OCI-LY7 (cell line): ENCODE measurements around the gene SDHC. TPM values are rescaled to one million over a fixed set of nuclear protein-coding genes. Genes with fewer than 3 reads are reported as not detected.

ENCODE experiments used
- BruUV-seq: library from RNA; stranded (reverse); fragments of 400-500 nt; replicated peaks from 2 replicates; lab custom pipeline; 2021; lab: Mats Ljungman, UMichigan
- CTCF ChIA-PET: fragments of 300-600 bp; sonication (Branson Sonifier 250); formaldehyde crosslinking; loops from one replicate; lab custom pipeline; 2022; ENCODE audit warnings: antibody characterized with exemption; ENCODE audit not compliant: unreplicated experiment; lab: Charles Lee
- POLR2A ChIA-PET: fragments of 300-600 bp; sonication (Branson Sonifier 250); formaldehyde crosslinking; loops from one replicate; lab custom pipeline; 2022; ENCODE audit warnings: antibody characterized with exemption; lab: Charles Lee
- DNase-seq: peaks from one replicate; pipeline ENCODE4 v3.0.0-alpha.2; 2015; ENCODE audit warnings: low spot score
- H2AFZ ChIP-seq: fragments of 200-600 bp; sonication (generic), shearing (Covaris generic); 2 replicates; pipeline ENCODE4 v1.6.1; 2014; ENCODE audit warnings: mild to moderate bottlenecking, antibody characterized with exemption, low read length, moderate library complexity
- H3K27ac ChIP-seq: fragments of 200-600 bp; sonication (generic); 2 replicates; pipeline ENCODE4 v1.5.1; 2014; ENCODE audit warnings: mixed run types, low read depth, mild to moderate bottlenecking, moderate library complexity, low read length, inconsistent platforms; ENCODE audit not compliant: poor library complexity, severe bottlenecking
- H3K36me3 ChIP-seq: fragments of 200-600 bp; sonication (generic); 2 replicates; pipeline ENCODE4 v1.6.1; 2014; ENCODE audit warnings: mild to moderate bottlenecking, antibody characterized with exemption, low read length, moderate library complexity, mixed read lengths; ENCODE audit not compliant: insufficient read depth
- H3K4me1 ChIP-seq: fragments of 200-600 bp; sonication (generic); 2 replicates; pipeline ENCODE4 v1.5.1; 2014; ENCODE audit warnings: mild to moderate bottlenecking, low read length; ENCODE audit not compliant: insufficient read depth, poor library complexity, severe bottlenecking
- H3K4me2 ChIP-seq: fragments of 200-600 bp; sonication (generic); 2 replicates; pipeline ENCODE4 v1.6.1; 2014; ENCODE audit warnings: mild to moderate bottlenecking, low read length
- H3K4me3 ChIP-seq: fragments of 200-600 bp; sonication (generic); 2 replicates; pipeline ENCODE4 v1.5.1; 2014; ENCODE audit warnings: mild to moderate bottlenecking, low read depth, low read length; ENCODE audit not compliant: poor library complexity, severe bottlenecking
- H3K79me2 ChIP-seq: fragments of 200-600 bp; sonication (generic); 2 replicates; pipeline ENCODE4 v1.6.1; 2016; ENCODE audit warnings: low read depth, mild to moderate bottlenecking, low read length, moderate library complexity, mixed read lengths; ENCODE audit not compliant: insufficient read depth
- H3K9me2 ChIP-seq: fragments of 200-600 bp; sonication (generic); 2 replicates; pipeline ENCODE4 v1.6.1; 2016; ENCODE audit warnings: mild to moderate bottlenecking, low read length, mixed read lengths; ENCODE audit not compliant: insufficient read depth
- H3K9me3 ChIP-seq: fragments of 200-600 bp; sonication (generic); 2 replicates; pipeline ENCODE4 v1.6.1; 2014; ENCODE audit warnings: mild to moderate bottlenecking, mixed run types, low read length, mixed read lengths
- H4K20me1 ChIP-seq: fragments of 200-600 bp; sonication (generic); 2 replicates; pipeline ENCODE4 v1.6.1; 2014; ENCODE audit warnings: mild to moderate bottlenecking, antibody characterized with exemption, low read length, moderate library complexity, mixed read lengths; ENCODE audit not compliant: insufficient read depth
- EZH2phosphoT487 ChIP-seq: fragments of 200-600 bp; sonication (generic); IDR thresholded peaks from 2 replicates; pipeline ENCODE4 v1.6.1; 2018; ENCODE audit warnings: low read depth, borderline replicate concordance, mild to moderate bottlenecking, mixed run types, antibody characterized with exemption, low read length, moderate library complexity, mixed read lengths
- intact Hi-C: fragments of 100-400 bp; cut with micrococcal nuclease; formaldehyde crosslinking; loops from one replicate; pipeline ENCODE4 v1.10.0; 2022; ENCODE audit not compliant: unreplicated experiment
- total RNA-seq, 2 experiments: library from RNA; depleted of rRNA in 1 of 2; stranded (reverse); fragments of >200 nt in 1 of 2; shearing (Covaris generic) in 1 of 2; gene quantifications; 2 replicates each; pipeline ENCODE4 v1.2.3, GENCODE V29; 2014 to 2022
- TF ChIP-seq, protein P1 (sequence below): fragments of 200-600 bp; sonication (generic); conservative IDR thresholded peaks from 2 replicates; pipeline ENCODE4 v1.5.1; 2014; ENCODE audit warnings: mild to moderate bottlenecking, antibody characterized with exemption, low read length, moderate library complexity, mixed read lengths

Gene SDHC
- total RNA-seq, 2 experiments from 2014 or later = 20.6 to 175 TPM

DNA sequence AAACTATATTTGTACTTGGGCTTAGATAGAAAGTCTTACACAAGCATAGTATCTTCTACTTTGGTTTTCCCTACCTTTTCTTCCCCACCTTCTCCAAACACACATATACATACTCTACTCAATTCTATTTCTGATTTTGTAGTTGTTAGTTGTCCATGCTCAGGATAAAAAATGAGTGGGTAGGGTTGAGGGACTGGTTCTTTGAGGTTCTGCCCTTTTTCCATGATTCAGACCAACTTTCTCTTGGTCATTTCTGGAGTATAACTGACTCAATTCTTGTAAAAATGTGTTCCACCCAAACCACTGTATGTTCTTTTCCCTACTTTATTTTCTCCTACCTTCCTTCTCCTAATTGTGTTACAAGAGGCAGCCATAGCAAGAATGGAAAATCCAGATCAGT, 50.2 kb downstream of the SDHC start:
- BruUV-seq = no TSS peak
- intact Hi-C loops = no loop called here

DNA sequence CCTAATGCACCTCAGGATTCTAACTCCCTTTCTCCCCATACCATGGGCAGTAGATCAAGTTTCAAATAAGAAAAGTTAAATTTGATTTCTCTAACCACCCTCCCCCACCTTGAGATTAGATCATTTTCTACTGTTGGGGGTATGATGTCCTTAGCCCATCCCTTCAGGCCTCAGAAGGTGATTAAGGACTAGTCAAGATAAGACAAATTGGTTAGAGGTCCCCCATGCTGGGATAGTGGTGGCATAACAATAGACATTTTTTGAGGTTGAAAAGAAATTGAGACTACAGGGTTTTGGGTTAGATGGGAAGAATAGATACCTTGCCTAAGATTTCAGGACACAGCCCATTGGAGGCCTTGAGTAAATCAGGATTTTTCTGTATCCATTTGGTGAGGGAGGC, 51.0 kb downstream of the SDHC start:
- Histone ChIP-seq H3K9me2 (no peaks in the 10 kb centered on the region), H3K4me1 (peaks cover 8% of the 10 kb centered on the region), H3K4me2 (no peak overlapping the region), H3K27ac (no peak overlapping the region), H3K4me3 (no peak overlapping the region), H2AFZ (no peak overlapping the region), H3K9me3 (no peaks in the 10 kb centered on the region), H4K20me1 (no peaks in the 10 kb centered on the region), H3K79me2 (no peaks in the 10 kb centered on the region), H3K36me3 (peaks cover 47% of the 10 kb centered on the region)
- no peak for TF ChIP-seq EZH2phosphoT487
- TF ChIP-seq, protein P1, sequence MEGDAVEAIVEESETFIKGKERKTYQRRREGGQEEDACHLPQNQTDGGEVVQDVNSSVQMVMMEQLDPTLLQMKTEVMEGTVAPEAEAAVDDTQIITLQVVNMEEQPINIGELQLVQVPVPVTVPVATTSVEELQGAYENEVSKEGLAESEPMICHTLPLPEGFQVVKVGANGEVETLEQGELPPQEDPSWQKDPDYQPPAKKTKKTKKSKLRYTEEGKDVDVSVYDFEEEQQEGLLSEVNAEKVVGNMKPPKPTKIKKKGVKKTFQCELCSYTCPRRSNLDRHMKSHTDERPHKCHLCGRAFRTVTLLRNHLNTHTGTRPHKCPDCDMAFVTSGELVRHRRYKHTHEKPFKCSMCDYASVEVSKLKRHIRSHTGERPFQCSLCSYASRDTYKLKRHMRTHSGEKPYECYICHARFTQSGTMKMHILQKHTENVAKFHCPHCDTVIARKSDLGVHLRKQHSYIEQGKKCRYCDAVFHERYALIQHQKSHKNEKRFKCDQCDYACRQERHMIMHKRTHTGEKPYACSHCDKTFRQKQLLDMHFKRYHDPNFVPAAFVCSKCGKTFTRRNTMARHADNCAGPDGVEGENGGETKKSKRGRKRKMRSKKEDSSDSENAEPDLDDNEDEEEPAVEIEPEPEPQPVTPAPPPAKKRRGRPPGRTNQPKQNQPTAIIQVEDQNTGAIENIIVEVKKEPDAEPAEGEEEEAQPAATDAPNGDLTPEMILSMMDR = no peak
- no TSS peak for BruUV-seq
- ChIA-PET POLR2A (no interaction called here), CTCF (no interaction called here)
- intact Hi-C loops = no loop called here
- DNase-seq = no peak

More for the DNA sequence above, 50.2 kb downstream of the SDHC start:
- Histone ChIP-seq H3K4me3 (no peak overlapping the region), H3K9me2 (no peaks in the 10 kb centered on the region), H3K36me3 (peaks cover 53% of the 10 kb centered on the region), H3K4me2 (no peak overlapping the region), H2AFZ (no peak overlapping the region), H3K79me2 (no peaks in the 10 kb centered on the region), H4K20me1 (no peaks in the 10 kb centered on the region), H3K4me1 (peaks cover 8% of the 10 kb centered on the region), H3K9me3 (no peaks in the 10 kb centered on the region), H3K27ac (no peak overlapping the region)
- DNase-seq = no peak
- POLR2A ChIA-PET = no interaction called here
- TF ChIP-seq EZH2phosphoT487 = no peak
- CTCF ChIA-PET = no interaction called here

DNA sequence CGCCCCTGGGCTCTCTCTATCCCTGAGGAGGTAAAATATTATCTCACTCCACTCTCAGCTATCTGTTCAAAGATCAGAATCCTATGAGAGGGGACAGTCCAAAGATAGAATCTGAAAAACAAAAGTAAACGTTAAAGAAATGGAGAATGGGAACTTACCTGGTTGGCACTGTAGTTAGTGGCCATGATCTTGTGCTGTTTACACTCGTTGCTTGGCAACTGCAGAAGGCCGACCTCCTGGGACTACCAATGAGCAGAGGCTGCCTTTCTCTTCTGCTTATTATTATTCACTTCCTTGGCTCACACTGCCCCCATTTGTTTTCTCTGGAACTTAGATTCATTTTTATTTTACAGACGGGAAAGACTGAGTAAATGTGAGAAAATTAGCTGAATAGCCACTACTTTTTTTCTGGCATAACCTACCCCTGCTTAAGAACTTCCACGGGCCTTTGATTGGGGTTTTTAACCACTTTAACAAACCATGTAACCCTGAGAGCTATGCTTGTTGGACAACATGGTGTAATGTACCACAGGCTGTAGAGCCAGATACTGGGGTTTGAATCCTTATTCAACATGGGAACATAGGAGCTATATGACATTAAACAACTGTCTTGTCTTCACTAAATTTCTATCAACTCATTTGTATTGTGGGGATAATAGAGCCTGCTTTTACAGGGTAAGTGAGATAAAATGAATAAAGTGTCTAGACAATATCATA, 53.7 kb downstream of the SDHC start, which contains the start of gene CFAP126:
TSS of gene CFAP126 (minus strand) at position 193 of the 717 bp plus-strand sequence. CDS start at position 185, 8 bp downstream.
- Histone ChIP-seq H3K4me1 (peaks cover 8% of the 10 kb centered on the region), H3K4me3 (no peak within 1 kb of the TSS), H3K36me3 (peaks cover 42% of the 10 kb centered on the region), H2AFZ (no peak within 1 kb of the TSS), H3K27ac (no peak within 1 kb of the TSS), H4K20me1 (no peaks in the 10 kb centered on the region), H3K79me2 (no peaks in the 10 kb centered on the region), H3K9me3 (no peaks in the 10 kb centered on the region), H3K9me2 (no peaks in the 10 kb centered on the region), H3K4me2 (no peak within 1 kb of the TSS)
- CTCF ChIA-PET = no interaction called here
- DNase-seq = peak; percentile 78
- no peak for TF ChIP-seq EZH2phosphoT487
- TF ChIP-seq, protein P1 = peak; percentile 60
- POLR2A ChIA-PET = interaction anchor here (0.8 to 1.1 kb wide), 4 partner anchors 37 to 370 kb away, joined by 3 to 5 read pairs (median 3); no protein-coding TSS in a partner anchor
- BruUV-seq = no TSS peak
- intact Hi-C loops = no loop called here
